ENCODE measurements around the gene ARHGAP22.

DNA sequence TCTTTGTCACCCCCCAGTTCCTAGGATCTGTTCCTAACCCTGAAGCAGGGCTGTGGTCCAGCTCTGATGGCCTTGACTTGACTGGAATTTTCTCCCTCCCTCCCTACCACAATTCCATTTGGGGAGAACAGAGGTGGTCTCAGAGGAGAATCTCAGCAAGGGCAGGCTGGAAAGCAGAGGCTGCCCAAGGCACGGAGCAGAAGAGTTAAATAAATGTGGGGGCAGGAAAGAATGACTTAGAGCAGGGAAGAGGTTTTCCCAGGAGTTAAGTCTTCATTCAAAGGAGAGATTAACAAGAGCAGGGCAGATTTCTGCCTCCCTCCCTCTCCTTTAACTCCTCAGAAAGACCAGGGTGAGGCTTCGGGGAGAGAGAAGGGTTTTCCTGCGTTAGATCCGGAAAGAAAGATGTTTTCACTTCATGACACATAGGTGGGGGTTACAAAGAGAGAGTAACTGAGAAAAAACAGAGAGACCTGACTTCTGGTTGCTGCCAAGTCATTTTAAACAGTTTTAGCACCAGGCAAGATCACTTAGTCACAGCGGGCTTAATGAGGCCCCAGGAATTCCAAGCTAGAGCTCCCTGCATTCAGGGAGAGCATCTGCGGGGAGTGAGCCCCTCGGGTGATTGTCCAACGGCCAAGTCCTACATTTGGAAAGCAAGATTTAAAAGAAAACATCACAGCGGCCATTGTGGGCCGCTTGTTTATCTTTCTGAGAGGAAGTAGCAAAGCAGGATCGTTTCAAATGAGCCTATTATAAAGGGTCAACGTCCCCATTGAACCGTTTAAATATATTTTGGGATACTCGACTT lies 78.7 kb downstream of the ARHGAP22 start:
- TF ChIP-seq CTCF (IDR thresholded peaks at IDR 0.05; ENCODE audit: insufficient read depth, low read depth, low read length) (no peak), EZH2 (IDR thresholded peaks at IDR 0.05; ENCODE audit: insufficient read depth, low read length) (no peak)

Measured in astrocyte (in vitro differentiated cells and primary cell).